SK-N-SH treated with all-trans-retinoic acid at 6 μM for 48 hours (cell line): ENCODE measurements around the gene NOL3.

Experiments used
- OSR1 ChIP-seq: fragments of 250-450 bp; sonication (Bioruptor Pico); IDR thresholded peaks from 2 replicates; pipeline ENCODE4 v1.8.0; 2022; ENCODE audit warnings: moderate library complexity, mild to moderate bottlenecking, inconsistent platforms
- TOX ChIP-seq: fragments of 250-450 bp; sonication (Bioruptor Pico); IDR thresholded peaks from 2 replicates; pipeline ENCODE4 v1.8.0; 2021; ENCODE audit warnings: mild to moderate bottlenecking, moderate library complexity, borderline replicate concordance
- ZNF70 ChIP-seq: fragments of 450-650 bp; formaldehyde crosslinking; IDR thresholded peaks from 2 replicates; pipeline ENCODE4 v1.5.0; 2020; ENCODE audit warnings: mild to moderate bottlenecking, moderate library complexity
- ZNF8 ChIP-seq: fragments of 450-650 bp; formaldehyde crosslinking; IDR thresholded peaks from 2 replicates; pipeline ENCODE4 v1.5.0; 2020; ENCODE audit warnings: mild to moderate bottlenecking, moderate library complexity

DNA sequence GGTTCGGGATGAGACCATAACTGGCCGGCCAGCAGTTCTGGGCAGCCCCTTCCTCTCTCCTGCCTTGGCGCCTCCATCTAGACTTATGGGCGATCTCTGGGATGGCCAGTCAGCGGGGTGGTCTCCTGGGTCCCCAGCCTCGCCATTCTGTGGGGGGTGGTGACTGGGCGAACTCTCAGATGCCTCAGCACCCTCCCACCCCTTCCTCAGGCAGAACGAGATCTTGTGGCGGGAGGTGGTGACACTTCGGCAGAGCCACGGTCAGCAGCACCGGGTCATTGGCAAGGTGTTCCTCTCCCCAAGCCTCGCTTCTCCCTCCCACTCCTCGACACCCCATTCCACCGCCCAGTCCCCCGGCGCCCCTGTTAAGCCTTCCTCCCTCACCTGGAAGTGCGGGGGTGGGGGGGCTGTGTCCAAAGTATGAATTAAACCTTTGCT, 4.2 kb upstream of the NOL3 start:
- TF ChIP-seq OSR1 (CRISPR knock-in tag), result no peak
- no peak for TF ChIP-seq ZNF70 (CRISPR knock-in tag)
- no peak for TF ChIP-seq ZNF8 (CRISPR knock-in tag)
- no peak for TF ChIP-seq TOX (CRISPR knock-in tag)
